Activated CD8-positive, alpha-beta T cell treated with anti-CD3 and anti-CD28 coated beads, Interleukin-2, amount 10 ng/mL, durations not matched to agents 7 days and 5 days (primary cell): ENCODE data around the gene VAMP3. TPM values are rescaled to one million over a fixed set of nuclear protein-coding genes. Genes with fewer than 3 reads are reported as not detected.
A peak's percentile ranks its signal among the peaks of the same experiment; 100 is the strongest.

Experiments used
- ATAC-seq: fragments of 150-1000 bp; cut with Tn5 transposase; one replicate; pipeline ENCODE4 v1.10.0; 2021; ENCODE audit warnings: moderate library complexity
- CTCF ChIA-PET: fragments of 350-600 bp; sonication (Branson Sonifier 250); formaldehyde crosslinking; loops from one replicate; lab custom pipeline; 2021; ENCODE audit warnings: antibody characterized with exemption; lab: Charles Lee
- POLR2A ChIA-PET: fragments of 350-600 bp; sonication (Branson Sonifier 250); formaldehyde crosslinking; loops from one replicate; lab custom pipeline; 2021; ENCODE audit warnings: antibody characterized with exemption; lab: Charles Lee
- DNase-seq: peaks from one replicate; pipeline ENCODE4 v3.0.0-alpha.2; 2020
- H3K27ac Mint-ChIP-seq: one replicate; pipeline ENCODE4 v1.8.0; 2021; ENCODE audit warnings: mild to moderate bottlenecking, mixed read lengths
- H3K27me3 Mint-ChIP-seq: one replicate; pipeline ENCODE4 v1.8.0; 2021; ENCODE audit warnings: low read depth, mixed read lengths
- H3K36me3 Mint-ChIP-seq: one replicate; pipeline ENCODE4 v1.8.0; 2021; ENCODE audit warnings: low read depth, mixed read lengths
- H3K4me1 Mint-ChIP-seq: one replicate; pipeline ENCODE4 v1.8.0; 2021; ENCODE audit warnings: low read depth, mixed read lengths
- H3K4me3 Mint-ChIP-seq: one replicate; pipeline ENCODE4 v1.8.0; 2021; ENCODE audit warnings: mild to moderate bottlenecking, mixed read lengths
- H3K9me3 Mint-ChIP-seq: one replicate; pipeline ENCODE4 v1.8.0; 2022; ENCODE audit warnings: mixed read lengths; ENCODE audit not compliant: insufficient read depth
- total RNA-seq, 2 experiments: library from RNA; stranded (reverse); gene quantifications; one replicate each; pipeline ENCODE4 v1.2.3, GENCODE V29; 2021

Gene VAMP3
- total RNA-seq, 2 experiments from 2014 or later = 32.0 to 33.7 TPM

GRCh38 chr1:7813677-7814373 lies 42.7 kb downstream of the VAMP3 start:
- Mint-ChIP-seq H3K36me3 (peaks cover 14% of the 10 kb centered on the region), H3K4me1 (no peaks in the 10 kb centered on the region), H3K9me3 (peaks cover 19% of the 10 kb centered on the region), H3K27me3 (no peaks in the 10 kb centered on the region), H3K27ac (no peak overlapping the region), H3K4me3 (no peak overlapping the region)
- ATAC-seq = no peak
- ChIA-PET POLR2A (interaction anchor here (0.7 kb wide), 1 partner anchor 16 kb away, joined by 4 read pairs; no protein-coding TSS in a partner anchor), CTCF (no interaction called here)
- DNase-seq = no peak

GRCh38 chr1:7821282-7821681 lies 50.2 kb downstream of the VAMP3 start:
- no peaks in the 10 kb centered on the region for H3K36me3 Mint-ChIP-seq
- ATAC-seq (no peak), DNase-seq (no peak)
- no peaks in the 10 kb centered on the region for H3K27me3 Mint-ChIP-seq
- H3K9me3 Mint-ChIP-seq = no peaks in the 10 kb centered on the region
- no peak overlapping the region for H3K4me3 Mint-ChIP-seq
- ChIA-PET POLR2A (no interaction called here), CTCF (interaction anchor here (1.0 to 1.6 kb wide), 3 partner anchors 11 to 36 kb away, joined by 3 to 4 read pairs (median 3); no protein-coding TSS in a partner anchor)
- H3K4me1 Mint-ChIP-seq = no peaks in the 10 kb centered on the region
- H3K27ac Mint-ChIP-seq = no peak overlapping the region

GRCh38 chr1:7824701-7825100 lies 53.6 kb downstream of the VAMP3 start:
- POLR2A ChIA-PET = no interaction called here
- Mint-ChIP-seq H3K36me3 (no peaks in the 10 kb centered on the region), H3K9me3 (no peaks in the 10 kb centered on the region), H3K4me3 (no peak overlapping the region), H3K27me3 (no peaks in the 10 kb centered on the region), H3K27ac (no peak overlapping the region), H3K4me1 (peaks cover 5% of the 10 kb centered on the region)
- CTCF ChIA-PET = no interaction called here
- ATAC-seq = no peak
- DNase-seq = no peak

- ATAC-seq (no peak), DNase-seq (no peak)
- CTCF ChIA-PET = interaction anchor here (1.1 kb wide), 1 partner anchor 488 kb away, joined by 3 read pairs; no protein-coding TSS in a partner anchor
- Mint-ChIP-seq H3K36me3 (no peaks in the 10 kb centered on the region), H3K27ac (no peak overlapping the region), H3K27me3 (no peaks in the 10 kb centered on the region), H3K4me1 (peaks cover 7% of the 10 kb centered on the region), H3K9me3 (no peaks in the 10 kb centered on the region), H3K4me3 (peak overlapping the region; percentile 73)
- POLR2A ChIA-PET = no interaction called here
Observed at GRCh38 chr1:7826363-7826762, 55.3 kb downstream of the VAMP3 start.

GRCh38 chr1:7827126-7827955 lies 56.2 kb downstream of the VAMP3 start:
- DNase-seq (peak; percentile 22), ATAC-seq (peak; percentile 67)
- POLR2A ChIA-PET = no interaction called here
- H3K4me3 Mint-ChIP-seq = peak overlapping the region; percentile 73
- no peaks in the 10 kb centered on the region for H3K36me3 Mint-ChIP-seq
- CTCF ChIA-PET = interaction anchor here (1.1 kb wide), 2 partner anchors 75 to 487 kb away, joined by 3 to 8 read pairs; no protein-coding TSS in a partner anchor
- H3K27me3 Mint-ChIP-seq = no peaks in the 10 kb centered on the region
- H3K9me3 Mint-ChIP-seq = no peaks in the 10 kb centered on the region
- peaks cover 7% of the 10 kb centered on the region for H3K4me1 Mint-ChIP-seq
- peak overlapping the region; percentile 84 for H3K27ac Mint-ChIP-seq

Other genes starting within 250 kb of the VAMP3 start
- 1 to 10 TPM in 1 of 2 experiments, under 1 TPM in 1; 0.97 to 1.2 TPM for gene PER3, start 13.0 kb downstream of the VAMP3 start, total RNA-seq
- gene UTS2, start 81.8 kb downstream of the VAMP3 start, total RNA-seq = under 1 TPM in 1 of 2 experiments, not detected in 1; 0.16 TPM
- 1 to 10 TPM in 1 of 2 experiments, under 1 TPM in 1; 0.94 to 1.3 TPM for gene TNFRSF9, start 169.5 kb downstream of the VAMP3 start, total RNA-seq
- gene PARK7, start 190.4 kb downstream of the VAMP3 start, total RNA-seq = 100 to 1,000 TPM; 296 to 302 TPM